IgD-negative memory B cell (primary cell): ENCODE data around the gene PNMA8C. TPM values are rescaled to one million over a fixed set of nuclear protein-coding genes. Genes with fewer than 3 reads are reported as not detected.
"Not testable (repeated sequence)": the region's sequence is repeated elsewhere in the genome, so short reads cannot be mapped to it uniquely, and the experiment has no call there.

Experiments
- H3K27ac Mint-ChIP-seq, 3 donors: one replicate each; pipeline ENCODE4 v1.8.0; 2020 to 2022; ENCODE audit warnings: mild to moderate bottlenecking in 3 of 3, mixed read lengths in 3 of 3, moderate library complexity in 1 of 3
- H3K27me3 Mint-ChIP-seq: one replicate; pipeline ENCODE4 v1.8.0; 2021; ENCODE audit warnings: mixed read lengths
- H3K36me3 Mint-ChIP-seq: one replicate; pipeline ENCODE4 v1.8.0; 2020; ENCODE audit warnings: mild to moderate bottlenecking, mixed read lengths
- H3K4me1 Mint-ChIP-seq, 3 donors: one replicate each; pipeline ENCODE4 v1.8.0; 2020 to 2022; ENCODE audit warnings: mixed read lengths in 3 of 3, mild to moderate bottlenecking in 1 of 3
- H3K4me3 Mint-ChIP-seq, 4 donors: one replicate each; pipeline ENCODE4 v1.8.0; 2020 to 2022; ENCODE audit warnings: mild to moderate bottlenecking in 4 of 4, mixed read lengths in 4 of 4, moderate library complexity in 3 of 4
- H3K9me3 Mint-ChIP-seq, 3 donors: one replicate each; pipeline ENCODE4 v1.8.0; 2020 to 2021; ENCODE audit warnings: mixed read lengths in 3 of 3, mild to moderate bottlenecking in 1 of 3
- polyA plus RNA-seq: library from polyadenylated mRNA; unstranded; fragments of 300-500 nt; fragmentation: Illumina TruSeq; gene quantifications from one replicate; pipeline ENCODE4 v1.2.3, GENCODE V29; 2021

The PNMA8C gene
- polyA plus RNA-seq, 1 donor from 2014 or later = not detected

DNA sequence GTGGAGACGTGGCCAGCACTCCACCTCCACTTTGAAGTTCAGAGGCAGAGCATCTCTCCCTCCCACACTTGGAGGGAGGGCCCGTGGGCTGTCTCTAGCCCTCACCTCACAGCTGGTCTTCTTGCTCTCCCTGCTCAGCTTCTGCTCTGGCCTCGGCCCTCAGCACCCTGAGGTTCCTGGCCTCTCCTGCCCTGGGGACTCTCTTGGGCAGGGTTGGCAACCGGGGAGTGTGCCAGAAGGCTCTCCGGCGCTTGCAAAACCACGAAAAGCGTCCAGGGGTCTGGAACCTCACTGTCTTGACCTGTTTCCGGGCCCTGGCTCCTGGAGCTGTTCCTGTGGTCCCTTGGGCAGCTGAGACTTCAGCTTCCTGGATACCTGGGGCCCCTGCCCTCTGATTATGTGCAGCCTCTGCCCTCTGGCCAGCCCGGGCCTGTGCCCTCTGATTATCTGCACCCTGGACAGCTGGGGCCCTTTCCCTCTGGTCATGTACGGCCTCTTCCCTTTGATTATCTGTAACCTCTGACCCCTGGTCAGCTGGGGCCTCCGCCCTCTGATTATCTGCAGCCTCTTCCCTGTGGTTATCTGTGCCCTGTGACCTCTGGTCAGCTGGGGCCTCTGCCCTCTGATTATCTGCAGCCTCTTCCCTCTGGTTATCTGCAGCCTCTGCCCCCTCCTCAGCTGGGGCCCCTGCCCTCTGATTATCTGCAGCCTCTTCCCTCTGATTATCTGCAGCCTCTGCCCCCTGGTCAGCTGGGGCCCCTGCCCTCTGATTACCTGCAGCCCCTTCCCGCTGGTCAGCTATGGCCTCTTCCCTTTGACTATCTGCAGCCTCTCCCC, 17.4 kb downstream of the PNMA8C start:
- peaks cover 0 to 3% (median 2%) of the 10 kb centered on the region in 3 donors for H3K4me1 Mint-ChIP-seq
- H3K4me3 Mint-ChIP-seq = no peak overlapping the region
- no peaks in the 10 kb centered on the region for H3K36me3 Mint-ChIP-seq
- H3K27me3 Mint-ChIP-seq = peaks cover 74% of the 10 kb centered on the region
- H3K9me3 Mint-ChIP-seq = no peaks in the 10 kb centered on the region
- no peak overlapping the region for H3K27ac Mint-ChIP-seq

DNA sequence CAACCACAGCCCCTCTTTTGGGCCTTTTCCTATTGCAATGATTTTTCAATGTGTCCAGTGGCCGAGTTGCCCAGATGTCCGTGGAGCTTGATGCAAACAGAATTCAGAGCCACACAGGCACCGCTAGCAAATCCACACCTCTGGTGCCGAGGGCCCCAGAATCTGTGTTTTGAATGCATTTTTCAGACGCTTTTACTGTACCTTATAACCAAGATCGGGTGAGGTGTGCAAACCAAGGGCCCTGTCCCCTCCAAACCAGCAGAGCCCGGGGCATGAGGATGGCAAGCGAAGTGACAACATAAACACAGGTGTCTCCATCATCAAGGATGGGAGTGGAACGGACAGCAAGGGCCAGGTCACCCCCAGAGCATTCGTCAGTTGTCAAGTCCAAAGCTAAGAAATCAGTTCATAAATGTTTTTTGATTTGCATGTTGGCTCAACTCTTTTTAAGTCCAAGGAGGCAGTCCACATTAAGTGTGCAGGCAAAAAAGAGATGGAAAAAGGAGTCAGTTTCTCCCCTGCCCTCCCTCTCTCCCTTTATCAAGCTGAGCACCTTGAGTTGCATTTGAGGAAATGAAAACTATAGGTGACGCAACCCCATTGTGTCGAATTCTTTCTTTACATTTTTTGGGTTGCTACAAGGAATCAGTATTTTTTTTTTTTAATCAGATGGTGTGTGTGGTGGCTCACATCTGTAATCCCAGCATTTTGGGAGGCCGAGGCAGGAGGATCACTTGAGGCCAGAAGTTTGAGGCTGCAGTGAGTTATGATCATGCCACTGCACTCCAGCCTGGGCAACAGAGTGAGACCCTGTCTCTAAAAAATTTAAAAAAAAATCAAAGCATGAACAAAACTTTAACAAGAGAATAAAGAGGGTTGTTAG, 18.3 kb downstream of the PNMA8C start:
- Mint-ChIP-seq H3K27me3 (peaks cover 75% of the 10 kb centered on the region), H3K27ac (no peak overlapping the region), H3K4me3 (no peak overlapping the region), H3K36me3 (no peaks in the 10 kb centered on the region), H3K9me3 (no peaks in the 10 kb centered on the region), H3K4me1 (peaks cover 0 to 3% (median 2%) of the 10 kb centered on the region in 3 donors)

DNA sequence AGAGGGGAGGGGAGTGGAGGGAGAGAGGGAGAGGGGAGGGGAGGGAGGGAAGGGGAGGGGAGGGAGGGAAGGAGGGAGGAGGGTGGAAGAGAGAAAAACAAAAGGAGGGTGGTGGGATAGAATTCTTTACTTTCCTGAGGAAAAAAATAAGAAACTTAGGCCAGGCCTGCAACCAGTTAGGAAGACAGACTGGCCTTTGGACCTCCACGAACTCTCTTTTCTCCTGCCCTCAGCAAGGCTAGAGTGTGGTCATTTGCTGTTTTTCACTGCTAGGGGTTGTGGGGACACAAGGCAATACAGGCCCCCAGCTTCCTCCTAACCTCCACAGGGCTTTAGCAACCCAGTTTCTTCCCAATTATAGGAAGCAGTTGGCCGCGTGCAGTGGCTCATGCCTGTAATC, 19.5 kb downstream of the PNMA8C start:
- H3K4me3 Mint-ChIP-seq = no peak overlapping the region

DNA sequence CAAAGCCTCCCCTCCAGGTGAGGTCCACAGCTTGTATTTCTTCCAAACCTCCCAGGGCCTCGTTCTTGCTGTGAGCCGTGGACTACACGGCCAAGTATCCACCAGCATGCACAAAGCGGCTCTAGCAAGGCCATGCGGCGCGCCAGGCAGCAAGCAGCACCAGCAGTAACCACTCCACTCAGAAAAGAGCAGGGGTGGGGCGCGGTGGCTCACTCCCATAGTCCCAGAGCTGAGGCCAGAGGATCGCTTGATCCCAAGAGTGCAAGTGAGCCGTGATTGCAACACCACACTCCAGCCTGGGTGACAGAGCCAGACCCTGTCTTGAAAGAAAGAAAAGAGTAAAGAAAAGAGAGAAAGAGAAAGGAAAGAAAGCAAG, 20.1 kb downstream of the PNMA8C start:
- no peaks in the 10 kb centered on the region for H3K9me3 Mint-ChIP-seq
- H3K27me3 Mint-ChIP-seq = peaks cover 77% of the 10 kb centered on the region
- H3K27ac Mint-ChIP-seq = no peak overlapping the region
- no peaks in the 10 kb centered on the region for H3K36me3 Mint-ChIP-seq
- H3K4me3 Mint-ChIP-seq = no peak overlapping the region
- peaks cover 5 to 12% (median 5%) of the 10 kb centered on the region in 3 donors for H3K4me1 Mint-ChIP-seq

More for the DNA sequence above, 19.5 kb downstream of the PNMA8C start:
- no peaks in the 10 kb centered on the region for H3K9me3 Mint-ChIP-seq
- H3K36me3 Mint-ChIP-seq = no peaks in the 10 kb centered on the region
- no peak overlapping the region for H3K27ac Mint-ChIP-seq
- peaks cover 3 to 8% (median 4%) of the 10 kb centered on the region in 3 donors for H3K4me1 Mint-ChIP-seq
- H3K27me3 Mint-ChIP-seq = peaks cover 77% of the 10 kb centered on the region

DNA sequence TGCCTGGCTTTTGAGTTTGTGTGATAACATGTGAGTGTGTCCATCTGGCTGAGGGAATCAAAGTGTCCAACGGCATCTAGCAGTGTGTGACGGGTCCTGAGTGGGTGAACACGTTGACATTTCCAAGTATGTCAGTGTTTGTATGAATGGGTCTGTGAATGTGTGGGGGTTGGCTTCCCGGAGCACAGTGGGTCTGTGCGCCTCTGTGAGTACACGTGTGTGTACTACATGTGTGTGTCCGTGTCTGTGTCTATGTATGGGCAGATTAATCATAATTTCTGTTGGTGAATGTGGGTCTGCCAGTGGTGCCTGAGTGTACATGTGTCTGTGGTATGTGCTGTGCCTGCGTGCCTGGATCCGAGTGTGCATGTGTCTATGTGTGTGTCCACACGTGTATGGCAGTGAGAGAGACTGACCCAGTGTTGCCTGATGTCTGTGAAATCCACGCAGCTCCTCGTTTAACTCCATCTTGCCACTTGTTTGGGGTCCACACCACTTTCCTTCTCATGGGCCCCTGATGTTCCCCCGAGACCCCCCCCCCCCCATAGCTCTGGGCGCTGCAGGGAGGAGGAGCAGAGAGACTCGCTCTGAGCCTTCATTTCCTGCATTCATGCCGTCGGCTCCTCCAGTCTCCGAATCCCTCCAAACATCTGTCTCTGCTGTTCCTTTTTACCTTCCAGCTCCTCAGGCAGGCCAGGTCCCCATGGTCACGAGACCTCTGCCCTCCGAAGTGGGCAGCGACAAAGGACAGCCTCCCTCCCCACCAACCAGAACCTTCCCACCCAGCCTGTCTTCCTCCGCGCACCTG, 20.7 kb downstream of the PNMA8C start:
- H3K4me3 Mint-ChIP-seq = peak overlapping the region in 1 of 4 donors; percentile 37
- H3K4me1 Mint-ChIP-seq = peaks cover 5 to 13% (median 8%) of the 10 kb centered on the region in 3 donors
- no peaks in the 10 kb centered on the region for H3K36me3 Mint-ChIP-seq
- peak overlapping the region in 1 of 3 donors; percentile 3 for H3K27ac Mint-ChIP-seq
- H3K27me3 Mint-ChIP-seq = peaks cover 79% of the 10 kb centered on the region
- no peaks in the 10 kb centered on the region for H3K9me3 Mint-ChIP-seq

DNA sequence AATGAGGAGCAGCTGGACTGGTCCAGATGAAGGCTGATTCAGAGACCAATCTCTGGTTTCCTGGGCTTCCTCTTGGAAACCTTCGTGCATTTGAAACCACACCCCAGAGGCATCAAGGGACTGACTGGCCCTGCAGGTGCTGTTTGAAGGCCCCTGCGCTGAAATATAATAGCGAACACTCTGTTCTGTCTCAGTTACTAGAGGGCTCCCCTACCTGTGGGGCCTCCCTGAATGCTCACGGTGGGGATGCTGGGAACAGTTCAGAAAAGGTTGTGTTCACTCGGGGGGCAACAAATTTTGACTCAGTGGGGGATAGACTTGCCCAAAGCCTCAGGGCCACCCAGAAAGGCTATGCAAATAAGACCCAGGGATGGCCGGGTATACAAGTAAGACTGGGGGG, 21.8 kb downstream of the PNMA8C start:
- no peaks in the 10 kb centered on the region for H3K36me3 Mint-ChIP-seq
- no peaks in the 10 kb centered on the region for H3K9me3 Mint-ChIP-seq
- peaks cover 77% of the 10 kb centered on the region for H3K27me3 Mint-ChIP-seq
- H3K4me3 Mint-ChIP-seq = peak overlapping the region in 1 of 4 donors; percentile 68
- H3K4me1 Mint-ChIP-seq = peaks cover 5 to 13% (median 8%) of the 10 kb centered on the region in 3 donors
- H3K27ac Mint-ChIP-seq = no peak overlapping the region

DNA sequence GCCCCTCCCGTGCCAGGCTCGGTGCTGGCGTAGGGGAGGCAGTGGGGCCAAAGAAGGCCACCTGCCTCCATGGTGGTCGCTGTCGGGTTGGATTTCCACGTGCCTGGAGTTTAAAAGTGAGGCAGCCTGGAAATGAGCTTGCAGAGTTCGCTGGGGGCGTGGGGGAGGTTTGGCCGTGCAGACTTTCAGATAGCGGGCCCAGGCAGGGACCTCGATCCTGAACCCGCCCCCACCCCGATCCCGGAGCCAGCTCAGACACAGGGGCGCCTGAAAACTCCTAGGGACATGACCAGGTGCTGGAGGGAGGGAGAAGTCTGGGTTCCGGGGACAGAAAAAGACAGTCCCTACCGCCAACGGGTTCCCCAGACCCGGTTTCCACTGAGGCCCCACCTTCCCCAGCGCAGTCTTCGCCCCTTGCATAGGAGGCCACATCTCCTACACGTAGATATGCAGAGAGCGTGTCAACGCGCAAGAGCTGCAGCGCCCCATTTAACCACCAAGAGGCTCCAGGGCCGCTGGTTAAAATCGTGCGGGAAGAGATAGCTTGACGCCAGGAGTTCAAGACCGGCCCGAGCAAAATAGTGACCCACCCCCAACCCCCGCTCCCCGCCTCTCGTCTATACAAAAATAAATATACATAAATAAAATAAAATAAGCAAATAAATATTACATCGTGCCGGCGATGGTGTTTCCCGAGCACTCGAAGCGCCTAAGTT, 23.8 kb downstream of the PNMA8C start:
- Mint-ChIP-seq H3K27ac (no peak overlapping the region), H3K27me3 (peaks cover 66% of the 10 kb centered on the region), H3K4me3 (peak overlapping the region in 3 of 4 donors; percentile 66 to 75 (median 68)), H3K4me1 (peaks cover 5 to 13% (median 8%) of the 10 kb centered on the region in 3 donors), H3K9me3 (no peaks in the 10 kb centered on the region), H3K36me3 (no peaks in the 10 kb centered on the region)

DNA sequence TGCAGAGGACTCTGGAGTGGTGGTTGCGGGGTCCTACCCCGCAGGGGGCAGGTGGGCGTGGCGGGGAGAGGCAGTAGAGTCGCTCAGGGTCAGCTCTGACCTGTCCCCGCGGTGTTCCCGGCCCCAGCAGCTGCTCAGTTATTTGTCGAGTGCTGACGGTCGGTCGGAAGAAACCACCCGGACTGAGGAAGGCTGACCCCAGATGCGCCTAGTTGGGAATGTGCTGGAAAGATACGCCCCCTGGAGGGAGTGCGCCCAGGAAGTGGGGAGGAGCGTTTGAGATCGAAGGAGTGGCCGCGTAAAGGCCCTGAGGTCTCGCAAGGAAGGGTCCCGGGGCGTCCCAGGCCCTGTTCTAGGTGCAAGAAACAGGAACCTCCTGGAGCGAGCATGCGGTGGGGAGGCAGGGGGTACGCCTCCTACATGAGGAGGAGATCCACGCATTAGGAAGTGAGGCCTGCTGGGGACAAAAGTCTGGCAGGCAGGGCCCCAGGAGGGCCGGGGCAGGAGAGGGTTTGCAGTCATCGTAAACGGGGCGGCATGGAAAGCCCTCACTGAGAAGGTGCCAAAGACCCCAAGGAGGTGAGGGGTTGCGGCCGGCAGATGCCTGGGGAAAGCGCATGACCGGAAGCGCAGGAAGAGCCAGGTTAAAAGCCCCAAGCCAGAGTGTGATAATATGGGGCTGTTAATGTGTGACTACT, 24.5 kb downstream of the PNMA8C start:
- H3K4me3 Mint-ChIP-seq = peak overlapping the region; percentile 45 to 75 (median 58)
- H3K27ac Mint-ChIP-seq = peak overlapping the region in 2 of 3 donors; percentile 53 to 81
- H3K9me3 Mint-ChIP-seq = no peaks in the 10 kb centered on the region
- no peaks in the 10 kb centered on the region for H3K36me3 Mint-ChIP-seq
- peaks cover 65% of the 10 kb centered on the region for H3K27me3 Mint-ChIP-seq
- peaks cover 5 to 13% (median 8%) of the 10 kb centered on the region in 3 donors for H3K4me1 Mint-ChIP-seq

DNA sequence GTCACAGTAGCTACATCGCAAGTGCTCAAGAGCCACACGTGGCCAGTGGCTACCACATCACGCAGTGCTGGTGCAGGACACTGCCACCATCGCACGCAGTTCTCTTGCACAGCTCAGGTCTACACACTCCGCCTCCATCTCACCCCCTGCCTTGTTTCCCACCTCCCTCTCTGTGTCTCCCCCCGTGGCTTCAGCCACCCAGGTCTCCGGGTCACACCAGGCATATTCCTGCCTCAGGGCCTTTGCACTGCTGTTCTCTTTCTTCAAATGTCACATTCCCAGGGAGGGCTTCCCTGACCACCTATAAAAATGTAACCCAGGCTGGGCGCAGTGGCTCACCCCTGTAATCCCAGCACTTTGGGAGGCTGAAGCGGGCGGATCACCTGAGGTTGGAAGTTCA, 26.0 kb downstream of the PNMA8C start:
- peaks cover 56% of the 10 kb centered on the region for H3K27me3 Mint-ChIP-seq
- H3K27ac Mint-ChIP-seq = no peak overlapping the region
- no peaks in the 10 kb centered on the region for H3K9me3 Mint-ChIP-seq
- no peaks in the 10 kb centered on the region for H3K36me3 Mint-ChIP-seq
- no peak overlapping the region for H3K4me3 Mint-ChIP-seq
- peaks cover 3 to 11% (median 8%) of the 10 kb centered on the region in 3 donors for H3K4me1 Mint-ChIP-seq

DNA sequence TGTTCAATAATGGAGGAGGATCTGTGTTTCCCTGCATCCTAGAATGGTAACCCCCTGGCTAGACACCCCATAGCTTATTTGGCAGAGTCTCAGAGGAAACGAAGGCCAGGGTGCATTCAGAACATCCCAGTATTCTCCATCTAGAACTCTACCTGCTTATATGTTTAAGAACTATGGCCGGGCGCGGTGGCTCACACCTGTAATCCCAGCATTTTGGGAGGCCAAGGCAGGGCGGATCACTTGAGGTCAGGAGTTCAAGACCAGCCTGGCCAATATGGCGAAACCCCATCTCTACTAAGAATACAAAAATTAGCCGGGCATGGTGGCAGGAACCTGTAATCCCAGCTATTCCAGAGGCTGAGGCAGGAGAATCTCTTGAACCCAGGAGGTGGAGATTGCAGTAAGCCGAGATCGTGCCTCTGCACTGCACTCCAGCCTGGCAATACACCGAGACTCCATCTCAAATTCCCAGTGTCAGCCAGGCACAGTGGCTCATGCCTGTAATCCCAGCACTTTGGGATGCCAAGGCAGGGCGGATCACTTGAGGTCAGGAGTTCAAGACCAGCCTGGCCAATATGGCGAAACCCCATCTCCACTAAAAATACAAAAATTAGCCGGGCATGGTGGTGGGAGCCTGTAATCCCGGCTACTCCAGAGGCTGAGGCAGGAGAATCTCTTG, 30.8 kb downstream of the PNMA8C start:
- not testable (repeated sequence) for H3K4me1 Mint-ChIP-seq, H3K27ac Mint-ChIP-seq, H3K4me3 Mint-ChIP-seq, H3K36me3 Mint-ChIP-seq, H3K9me3 Mint-ChIP-seq
- H3K27me3 Mint-ChIP-seq = peaks cover 15% of the 10 kb centered on the region

DNA sequence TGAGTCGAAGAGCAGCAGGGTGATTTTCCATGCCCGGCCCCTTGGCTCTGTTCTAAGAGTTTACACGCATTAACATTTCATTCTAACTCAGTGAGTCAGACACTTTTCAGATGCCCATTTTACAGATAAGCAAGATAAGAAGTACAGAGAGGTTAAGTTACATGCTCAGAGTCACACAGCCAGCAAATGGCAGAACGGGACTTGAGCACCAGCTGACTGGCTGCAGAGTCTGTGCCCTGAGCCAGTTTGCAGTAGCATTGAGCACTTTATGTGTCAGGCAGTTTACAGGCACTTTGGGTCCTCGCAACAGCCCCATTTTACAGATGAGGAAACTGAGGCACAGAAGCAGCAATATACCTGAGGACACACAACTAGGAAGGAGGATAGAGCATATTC, 34.3 kb downstream of the PNMA8C start:
- peak overlapping the region in 1 of 3 donors; percentile 79 for H3K27ac Mint-ChIP-seq
- H3K4me3 Mint-ChIP-seq = no peak overlapping the region

DNA sequence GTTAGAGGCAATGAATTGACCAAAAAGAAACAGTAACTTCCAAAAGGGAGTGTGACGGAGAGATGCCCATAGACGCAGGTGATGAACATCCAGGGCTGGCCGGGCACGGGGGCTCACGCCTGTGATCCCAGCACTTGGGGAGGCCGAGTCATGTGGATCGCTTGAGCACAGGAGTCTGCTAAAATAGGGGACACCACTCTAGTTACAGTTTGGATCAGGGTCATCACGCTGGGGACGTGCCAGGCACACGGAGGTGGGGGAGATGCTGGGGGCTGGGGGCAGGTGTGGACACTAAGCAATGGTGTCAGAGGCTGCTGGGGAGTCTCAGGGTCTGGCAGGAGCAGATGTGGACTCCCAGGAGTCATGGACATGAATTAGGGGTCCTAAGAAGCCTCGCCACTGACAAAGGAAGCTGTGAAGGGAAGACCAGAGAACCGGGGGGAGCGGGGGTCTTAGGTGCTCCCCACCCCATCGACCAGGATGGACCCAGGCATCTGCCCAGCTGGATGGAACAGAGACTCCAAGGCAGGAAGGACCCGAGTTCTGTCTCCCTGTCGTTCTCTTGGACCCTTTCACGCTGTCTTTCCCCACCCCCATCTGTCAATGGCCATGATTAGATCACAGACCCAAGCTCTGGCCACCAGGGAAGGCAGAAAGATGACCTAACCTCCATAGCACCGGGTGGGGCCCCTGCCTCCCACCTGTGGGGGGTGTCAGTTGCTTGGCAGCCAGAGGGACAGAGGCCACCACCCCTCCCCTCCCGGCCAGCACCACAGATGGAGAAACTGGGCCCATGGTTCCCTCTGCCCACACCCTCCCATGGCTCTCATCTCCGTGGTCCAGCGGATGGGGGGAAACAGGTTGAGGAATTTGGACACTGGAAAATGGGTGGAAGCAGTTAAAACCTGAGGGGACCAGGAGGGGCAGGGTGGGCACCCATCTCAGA, 35.0 kb downstream of the PNMA8C start:
- Mint-ChIP-seq H3K27me3 (no peaks in the 10 kb centered on the region), H3K36me3 (peaks cover 5% of the 10 kb centered on the region), H3K27ac (peak overlapping the region in 1 of 3 donors; percentile 18), H3K9me3 (no peaks in the 10 kb centered on the region), H3K4me3 (no peak overlapping the region), H3K4me1 (peaks cover 0 to 8% (median 6%) of the 10 kb centered on the region in 3 donors)

More for the DNA sequence above, 34.3 kb downstream of the PNMA8C start:
- peaks cover 0 to 7% (median 6%) of the 10 kb centered on the region in 3 donors for H3K4me1 Mint-ChIP-seq
- H3K9me3 Mint-ChIP-seq = no peaks in the 10 kb centered on the region
- H3K27me3 Mint-ChIP-seq = peaks cover 2% of the 10 kb centered on the region
- H3K36me3 Mint-ChIP-seq = peaks cover 5% of the 10 kb centered on the region
